ENCODE measurements around the gene PLPP3. TPM values are rescaled to one million over a fixed set of nuclear protein-coding genes. Genes with fewer than 3 reads are reported as not detected.
A peak's percentile ranks its signal among the peaks of the same experiment; 100 is the strongest.

The PLPP3 gene
- total RNA-seq, 1 experiment from 2014 or later: 26.7 TPM

GRCh38 chr1:56478734-56479133 lies 100.6 kb downstream of the PLPP3 start:
- H3K4me1 ChIP-seq (ENCODE audit: insufficient read depth, low read length): peaks cover 3% of the 10 kb centered on the region; the same call in 1 of the 2 replicates
- no peak overlapping the region for H2BK15ac ChIP-seq (ENCODE audit: low read depth, low read length)
- no peak overlapping the region for H2BK5ac ChIP-seq (ENCODE audit: insufficient read length, low read length)
- H2BK20ac ChIP-seq (ENCODE audit: low read depth, low read length, poor library complexity, severe bottlenecking): no peak overlapping the region
- no peaks in the 10 kb centered on the region for H3K79me2 ChIP-seq (ENCODE audit: insufficient read depth, low read length)
- peaks cover 25% of the 10 kb centered on the region for H3K27me3 Mint-ChIP-seq (ENCODE audit: low read depth)
- WGBS (ENCODE audit: extremely low coverage, insufficient read length, low lambda C conversion rate): no CpG with 5 or more reads among the region's 7 CpGs
- H3K9me3 Mint-ChIP-seq: no peaks in the 10 kb centered on the region
- H3K4me3 Mint-ChIP-seq: peak overlapping the region; percentile 7 to 41; a peak in 4 of 5 replicates
- H4K5ac ChIP-seq (ENCODE audit: insufficient read length, low read depth, low read length): no peak overlapping the region
- no peak overlapping the region for H3K4ac ChIP-seq (ENCODE audit: low read depth, low read length)
- TF ChIP-seq CTCF (conservative IDR thresholded peaks at IDR 0.05): no peak
- no peak overlapping the region for H3K4me2 ChIP-seq (ENCODE audit: insufficient read depth, insufficient read length, low read length)
- H3T11ph ChIP-seq (ENCODE audit: low read length): no peak overlapping the region
- H3K36me3 Mint-ChIP-seq (ENCODE audit: insufficient read depth in 1 of 3, low read depth in 3 of 3): no peaks in the 10 kb centered on the region; a peak in 1 of 7 replicates
- DNase-seq: no peak
- no peaks in the 10 kb centered on the region for H3K27me3 ChIP-seq (ENCODE audit: insufficient read depth, low read length)
- no peaks in the 10 kb centered on the region for H3K79me1 ChIP-seq (ENCODE audit: insufficient read depth, low read depth, low read length, poor library complexity, severe bottlenecking)
- no peak overlapping the region; a peak in 1 of 7 replicates for H3K27ac Mint-ChIP-seq
- H3K27ac ChIP-seq (ENCODE audit: insufficient read length, low read depth, low read length): no peak overlapping the region
- H3K23me2 ChIP-seq (ENCODE audit: insufficient read length, low read depth, low read length, poor library complexity, severe bottlenecking): no peaks in the 10 kb centered on the region
- H4K8ac ChIP-seq (replicated peaks; ENCODE audit: insufficient read length, low read depth, low read length): no peak overlapping the region
- H3K18ac ChIP-seq (ENCODE audit: insufficient read length, low read depth, low read length): no peak overlapping the region
- H2BK12ac ChIP-seq (ENCODE audit: insufficient read length, low read depth, low read length): no peak overlapping the region
- H2BK120ac ChIP-seq (ENCODE audit: low read depth, low read length, poor library complexity, severe bottlenecking): no peak overlapping the region
- no peak overlapping the region for H3K23ac ChIP-seq (ENCODE audit: insufficient read length, low read depth, low read length)
- H3K9ac ChIP-seq (ENCODE audit: extremely low read depth, insufficient read length, low read length): no peak overlapping the region
- no peak overlapping the region for H4K91ac ChIP-seq (ENCODE audit: insufficient read length, low read depth, low read length)
- no peak overlapping the region for H2AFZ ChIP-seq (ENCODE audit: low read length)
- no peak overlapping the region for H3K56ac ChIP-seq (ENCODE audit: insufficient read length, low read depth, low read length)
- no peak overlapping the region for H3K14ac ChIP-seq (ENCODE audit: insufficient read depth, low read length)
- H3K4me1 Mint-ChIP-seq: peaks cover 18% of the 10 kb centered on the region in 2 experiments
- no peak overlapping the region for H2AK5ac ChIP-seq (ENCODE audit: insufficient read length, low read length)
- H3K9me3 ChIP-seq (ENCODE audit: control insufficient read depth, low read depth, low read length): no peaks in the 10 kb centered on the region
- no peaks in the 10 kb centered on the region for H4K20me1 ChIP-seq (ENCODE audit: control insufficient read depth, insufficient read depth, insufficient read length)

Measured in H9 (cell line).